Measurements from ENCODE around the gene GNAI2.

The GNAI2 gene

GRCh38 chr3:50201573-50202315 lies 34.3 kb upstream of the GNAI2 start:
- H3K27ac ChIP-seq, result no peak overlapping the region
- TF ChIP-seq, protein P1, sequence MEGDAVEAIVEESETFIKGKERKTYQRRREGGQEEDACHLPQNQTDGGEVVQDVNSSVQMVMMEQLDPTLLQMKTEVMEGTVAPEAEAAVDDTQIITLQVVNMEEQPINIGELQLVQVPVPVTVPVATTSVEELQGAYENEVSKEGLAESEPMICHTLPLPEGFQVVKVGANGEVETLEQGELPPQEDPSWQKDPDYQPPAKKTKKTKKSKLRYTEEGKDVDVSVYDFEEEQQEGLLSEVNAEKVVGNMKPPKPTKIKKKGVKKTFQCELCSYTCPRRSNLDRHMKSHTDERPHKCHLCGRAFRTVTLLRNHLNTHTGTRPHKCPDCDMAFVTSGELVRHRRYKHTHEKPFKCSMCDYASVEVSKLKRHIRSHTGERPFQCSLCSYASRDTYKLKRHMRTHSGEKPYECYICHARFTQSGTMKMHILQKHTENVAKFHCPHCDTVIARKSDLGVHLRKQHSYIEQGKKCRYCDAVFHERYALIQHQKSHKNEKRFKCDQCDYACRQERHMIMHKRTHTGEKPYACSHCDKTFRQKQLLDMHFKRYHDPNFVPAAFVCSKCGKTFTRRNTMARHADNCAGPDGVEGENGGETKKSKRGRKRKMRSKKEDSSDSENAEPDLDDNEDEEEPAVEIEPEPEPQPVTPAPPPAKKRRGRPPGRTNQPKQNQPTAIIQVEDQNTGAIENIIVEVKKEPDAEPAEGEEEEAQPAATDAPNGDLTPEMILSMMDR (IDR thresholded peaks at IDR 0.05), result no peak
- TF ChIP-seq ZFX (IDR thresholded peaks at IDR 0.05; ENCODE audit: borderline replicate concordance), result no peak

GRCh38 chr3:50202353-50203112 lies 33.5 kb upstream of the GNAI2 start:
- no peak overlapping the region for H3K27ac ChIP-seq
- TF ChIP-seq, protein P1 (IDR thresholded peaks at IDR 0.05), result no peak
- no peak for TF ChIP-seq ZFX (IDR thresholded peaks at IDR 0.05; ENCODE audit: borderline replicate concordance)

GRCh38 chr3:50203113-50203808 lies 32.7 kb upstream of the GNAI2 start:
- TF ChIP-seq ZFX (IDR thresholded peaks at IDR 0.05; ENCODE audit: borderline replicate concordance), result no peak
- TF ChIP-seq, protein P1 (IDR thresholded peaks at IDR 0.05), result no peak
- H3K27ac ChIP-seq, result no peak overlapping the region

- no peak for TF ChIP-seq ZFX (IDR thresholded peaks at IDR 0.05; ENCODE audit: borderline replicate concordance)
- TF ChIP-seq, protein P1 (IDR thresholded peaks at IDR 0.05), result no peak
- no peak overlapping the region for H3K27ac ChIP-seq
Measured at GRCh38 chr3:50203809-50204803, 31.9 kb upstream of the GNAI2 start.

DNA sequence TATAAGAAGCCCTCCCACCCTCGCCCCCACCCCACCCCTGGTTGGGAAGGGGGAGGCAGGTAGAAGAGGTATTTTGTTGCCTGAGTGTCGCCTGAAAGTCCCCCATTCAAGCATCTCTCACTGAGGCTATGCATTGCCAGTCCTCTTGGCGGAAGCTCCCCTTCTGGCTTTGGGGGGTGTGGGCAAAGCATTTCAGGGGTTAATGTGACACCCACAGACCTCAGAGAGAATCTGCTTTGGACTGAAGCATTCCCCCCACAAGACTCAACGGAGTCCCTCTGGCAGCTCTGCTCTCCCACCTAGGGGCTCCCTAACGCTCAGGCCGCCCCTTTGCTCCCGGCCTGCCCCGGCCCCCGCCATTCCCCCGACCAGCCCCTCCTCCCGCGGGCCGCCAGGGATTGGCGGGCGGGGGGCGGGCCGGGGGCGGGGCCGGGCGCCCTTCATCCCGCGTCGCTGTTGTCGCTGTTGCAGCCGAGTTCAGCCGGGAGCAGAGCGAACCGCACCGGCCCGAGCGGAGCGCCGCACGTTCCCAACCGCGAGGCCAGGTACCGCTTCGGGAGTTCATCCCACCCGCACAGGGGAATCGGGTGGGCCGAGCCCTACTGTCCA lies 31.1 kb upstream of the GNAI2 start, which contains the start of gene SLC38A3:
TSS of gene SLC38A3 (plus strand) at position 468 of the 609 bp plus-strand sequence. CDS start 8,929 bp downstream, outside the sequence.
- H3K27ac ChIP-seq, result no peak within 1 kb of the TSS
- TF ChIP-seq, protein P1 (IDR thresholded peaks at IDR 0.05), result 0 out of 2 replicates have a peak, but pooled peaks have one; percentile 9
- TF ChIP-seq ZFX (IDR thresholded peaks at IDR 0.05; ENCODE audit: borderline replicate concordance), result no peak
